GM12878 (cell line): ENCODE results near the gene IGLON5. TPM values are rescaled to one million over a fixed set of nuclear protein-coding genes. Genes with fewer than 3 reads are reported as not detected.

ENCODE experiments used
- ATAC-seq: fragments of 200-7000 bp; cut with Tn5 transposase; 3 replicates; pipeline ENCODE4 v1.9.1; 2020; ENCODE audit warnings: mild to moderate bottlenecking, moderate library complexity
- BruUV-seq: library from RNA; stranded (reverse); fragments of 400-500 nt; replicated peaks from 2 replicates; lab custom pipeline; 2021; lab: Mats Ljungman, UMichigan
- CTCF ChIA-PET: fragments of 300-600 bp; sonication (Branson Sonifier 250); formaldehyde crosslinking; extraction: SDS; loops from one replicate; lab custom pipeline; 2021; ENCODE audit warnings: inconsistent platforms; lab: Yijun Ruan, JAX
- POLR2A ChIA-PET: fragments of 350-600 bp; formaldehyde crosslinking; extraction: SDS; loops from one replicate; lab custom pipeline; 2021; ENCODE audit warnings: inconsistent platforms; lab: Charles Lee
- RAD21 ChIA-PET: fragments of 300-600 bp; sonication (Branson Sonifier 250); formaldehyde crosslinking; loops from one replicate; lab custom pipeline; 2023; ENCODE audit warnings: antibody characterized with exemption; ENCODE audit not compliant: unreplicated experiment; lab: Charles Lee
- SMC1A ChIA-PET: fragments of 300-600 bp; sonication (Branson Sonifier 250); formaldehyde crosslinking; loops from one replicate; lab custom pipeline; 2023; ENCODE audit not compliant: unreplicated experiment, uncharacterized antibody; lab: Charles Lee
- DNase-seq: peaks from one replicate; pipeline ENCODE4 v3.0.0-alpha.2; 2011; ENCODE audit warnings: low read depth, low spot score
- FAIRE-seq: peaks from 3 replicates; lab custom pipeline; 2011; peaks lifted over from hg19 to GRCh38; lab: Jason Lieb, UNC
- H2AFZ ChIP-seq: 2 replicates; pipeline ENCODE4 v1.6.0; 2011; ENCODE audit warnings: low read depth, low read length, control low read depth; ENCODE audit not compliant: control insufficient read depth
- H3K27ac ChIP-seq: 2 replicates; pipeline ENCODE4 v1.5.1; 2011; ENCODE audit warnings: control low read depth; ENCODE audit not compliant: control insufficient read depth, insufficient read depth
- H3K27me3 ChIP-seq, 2 experiments: replicated peaks in 1 of 2; 2 replicates each; pipeline versions ENCODE4 v1.6.0 to v1.6.1; 2011; ENCODE audit warnings: low read length in 1 of 2; ENCODE audit not compliant: control insufficient read depth in 2 of 2, insufficient read depth in 2 of 2
- H3K36me3 ChIP-seq, 2 experiments: 2 replicates each; pipeline ENCODE4 v1.5.1; 2011; ENCODE audit warnings: low read length in 1 of 2; ENCODE audit not compliant: control insufficient read depth in 2 of 2, insufficient read depth in 2 of 2
- H3K4me1 ChIP-seq: 2 replicates; pipeline ENCODE4 v1.6.1; 2011; ENCODE audit warnings: mild to moderate bottlenecking, low read length, moderate library complexity, mixed read lengths; ENCODE audit not compliant: control insufficient read depth, insufficient read depth
- H3K4me2 ChIP-seq: 2 replicates; pipeline ENCODE4 v1.6.0; 2011; ENCODE audit warnings: control low read depth; ENCODE audit not compliant: control insufficient read depth, insufficient read depth
- H3K4me3 ChIP-seq: fragments of 200-600 bp; sonication (generic); 2 replicates; pipeline ENCODE4 v1.5.1; 2016
- H3K79me2 ChIP-seq: 2 replicates; pipeline ENCODE4 v1.6.0; 2011; ENCODE audit warnings: low read length; ENCODE audit not compliant: control insufficient read depth, insufficient read depth
- H3K9ac ChIP-seq: 2 replicates; pipeline ENCODE4 v1.8.0; 2011; ENCODE audit warnings: low read length, control low read depth, mixed read lengths; ENCODE audit not compliant: control insufficient read depth, insufficient read depth
- H3K9me3 ChIP-seq: replicated peaks from 3 replicates; pipeline ENCODE4 v1.5.1; 2011; ENCODE audit warnings: mild to moderate bottlenecking, low read length; ENCODE audit not compliant: control insufficient read depth, insufficient read depth
- H4K20me1 ChIP-seq: 2 replicates; pipeline ENCODE4 v1.6.0; 2011; ENCODE audit not compliant: control insufficient read depth, insufficient read depth
- BACH1 ChIP-seq: fragments of 450-650 bp; IDR thresholded peaks from 2 replicates; pipeline ENCODE4 v1.6.1; 2017; ENCODE audit warnings: mild to moderate bottlenecking, borderline replicate concordance
- DPF2 ChIP-seq: fragments of 450-650 bp; IDR thresholded peaks from 2 replicates; pipeline ENCODE4 v1.6.1; 2017; ENCODE audit warnings: mild to moderate bottlenecking
- ESRRA ChIP-seq: IDR thresholded peaks from 2 replicates; pipeline ENCODE4 v1.6.1; 2012; ENCODE audit warnings: mild to moderate bottlenecking, low read length, improper control_type of control experiment
- GABPA ChIP-seq: IDR thresholded peaks from 2 replicates; pipeline ENCODE4 v1.6.1; 2014; ENCODE audit warnings: antibody characterized with exemption, low read depth, mild to moderate bottlenecking, inconsistent platforms
- KAT2A ChIP-seq: conservative IDR thresholded peaks from 2 replicates; pipeline ENCODE4 v1.6.1; 2011; ENCODE audit warnings: low read depth, low read length; ENCODE audit not compliant: control insufficient read depth
- NFIC ChIP-seq: IDR thresholded peaks from 2 replicates; pipeline ENCODE4 v1.6.1; 2012; ENCODE audit warnings: low read depth, mild to moderate bottlenecking, inconsistent platforms, low read length, moderate library complexity
- PAX5 ChIP-seq: IDR thresholded peaks from 2 replicates; pipeline ENCODE4 v1.6.1; 2011; ENCODE audit warnings: low read depth, low read length, borderline replicate concordance
- RAD51 ChIP-seq: fragments of 450-650 bp; IDR thresholded peaks from 2 replicates; pipeline ENCODE4 v1.6.1; 2016; ENCODE audit warnings: moderate library complexity, mild to moderate bottlenecking, inconsistent platforms
- SMAD1 ChIP-seq: fragments of 450-650 bp; IDR thresholded peaks from 2 replicates; pipeline ENCODE4 v1.6.1; 2018; ENCODE audit warnings: mild to moderate bottlenecking, low read depth; ENCODE audit not compliant: partially characterized antibody
- ZNF217 ChIP-seq: fragments of 450-650 bp; IDR thresholded peaks from 2 replicates; pipeline ENCODE4 v1.6.1; 2017; ENCODE audit warnings: antibody characterized with exemption, mild to moderate bottlenecking
- ZZZ3 ChIP-seq: IDR thresholded peaks from 2 replicates; pipeline ENCODE4 v1.6.1; 2011; ENCODE audit warnings: low read depth; ENCODE audit not compliant: control insufficient read depth, insufficient read length
- WGBS: methylation state at CpG from one replicate; pipeline ENCODE4 v1.1.6; 2016; ENCODE audit warnings: low lambda C conversion rate; ENCODE audit not compliant: insufficient replicate concordance, insufficient coverage; ENCODE audit errors: missing lambda C conversion rate; 5-methylcytosine and 5-hydroxymethylcytosine counted together
- in situ Hi-C: fragments of 300-500 bp; cut with MboI; formaldehyde crosslinking; loops from 9 replicates; pipeline ENCODE4 v1.14.3; 2018; ENCODE audit warnings: mixed read lengths
- intact Hi-C: fragments of 100-400 bp; cut with micrococcal nuclease; formaldehyde crosslinking; loops from one replicate; pipeline ENCODE4 v1.14.2; 2022; ENCODE audit not compliant: unreplicated experiment
- polyA plus RNA-seq, 11 experiments: library from polyadenylated mRNA; depleted of rRNA in 4 of 11; unstranded in 6 of 11; stranded (reverse) in 5 of 11; fragments of >200 nt; fragmentation: Nextera tagmentation in 4 of 11; fragmentation: Illumina TruSeq in 1 of 11; extraction: Ambion mirVana in 4 of 11; extraction: Trizol in 1 of 11; gene quantifications; 1 replicate in 1 of 11; 2 replicates in 10 of 11; pipeline versions ENCODE4 v1.2.1 to v1.2.3, GENCODE V29; 2011 to 2016; ENCODE audit warnings: inconsistent platforms in 2 of 11, missing spikeins in 2 of 11, low read depth in 1 of 11
- total RNA-seq, 4 experiments: library from RNA; depleted of rRNA in 3 of 4; stranded (reverse); fragments of >200 nt in 3 of 4; fragmentation: Illumina TruSeq in 1 of 4; extraction: Trizol in 1 of 4; gene quantifications; 2 replicates each; pipeline versions ENCODE4 v1.2.1 to v1.2.3, GENCODE V29; 2013 to 2021
- TF ChIP-seq, protein P1 (sequence below): IDR thresholded peaks from 2 replicates; pipeline ENCODE4 v1.6.1; 2012; ENCODE audit warnings: low read depth, low read length, improper control_type of control experiment
- TF ChIP-seq, protein P2 (sequence below): fragments of 450-650 bp; IDR thresholded peaks from 2 replicates; pipeline ENCODE4 v1.6.1; 2017; ENCODE audit warnings: mild to moderate bottlenecking, moderate library complexity
- TF ChIP-seq, protein P3 (sequence below): fragments of 450-650 bp; formaldehyde crosslinking; IDR thresholded peaks from 2 replicates; pipeline ENCODE4 v1.4.0; 2020; ENCODE audit warnings: mild to moderate bottlenecking, moderate library complexity
- TF ChIP-seq, protein P4 (sequence below): IDR thresholded peaks from 2 replicates; pipeline ENCODE4 v1.6.1; 2011; ENCODE audit warnings: low read depth, low read length, improper control_type of control experiment, borderline replicate concordance

The IGLON5 gene
- total and polyA plus RNA-seq, 10 of the 15 experiments (the other 5 are each of a cell fraction or from before 2014, with no cell fraction given), result not detected

DNA sequence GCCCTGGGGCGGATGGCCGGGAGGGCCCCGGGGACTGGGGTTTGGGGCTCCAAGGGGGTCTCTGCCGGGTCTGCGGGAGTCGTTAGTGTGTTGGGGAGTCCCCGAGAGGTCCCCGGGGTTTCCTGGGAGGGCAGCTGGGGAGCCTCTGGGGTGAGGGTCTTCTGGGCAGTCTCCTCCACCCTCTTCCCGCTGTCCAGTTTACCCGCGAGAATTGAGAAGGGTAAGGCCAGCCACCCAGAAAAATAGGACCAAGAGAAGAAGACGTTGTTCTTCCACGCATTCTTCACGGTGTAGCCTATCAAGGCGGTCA is 55.8 kb downstream of the IGLON5 start:
- Histone ChIP-seq H3K4me1 (peaks cover 19% of the 10 kb centered on the region), H3K27ac (peak overlapping the region; percentile 56), H3K4me2 (peak overlapping the region; percentile 48), H3K9ac (peak overlapping the region; percentile 80), H4K20me1 (no peaks in the 10 kb centered on the region), H3K36me3 (no peaks in the 10 kb centered on the region), H3K79me2 (peaks cover 18% of the 10 kb centered on the region), H3K27me3 (no peaks in the 10 kb centered on the region), H2AFZ (peak overlapping the region; percentile 58), H3K4me3 (peak overlapping the region; percentile 77), H3K9me3 (no peaks in the 10 kb centered on the region)
- BruUV-seq, result no TSS peak
- ChIA-PET CTCF (interaction anchor here (0.7 to 2.4 kb wide), 7 partner anchors 9 to 73 kb away, joined by 3 to 12 read pairs (median 4); no protein-coding TSS in a partner anchor), POLR2A (interaction anchor here (1.0 to 2.8 kb wide), 8 partner anchors 10 to 74 kb away, joined by 3 to 64 read pairs (median 8); partner anchors contain the start of genes C19orf84 and SIGLEC10), RAD21 (interaction anchor here (1.2 to 2.3 kb wide), 6 partner anchors 9 to 50 kb away, joined by 4 to 34 read pairs (median 8); partner anchors contain the start of gene SIGLEC10), SMC1A (interaction anchor here (0.6 to 1.9 kb wide), 5 partner anchors 9 to 50 kb away, joined by 3 to 10 read pairs (median 5); partner anchors contain the start of gene SIGLEC10)
- WGBS, result 2% methylated on average over 15 of the region's 15 CpGs
- no peak; the same call in 2 of the 3 replicates for ATAC-seq
- FAIRE-seq, result no peak
- intact Hi-C loops, result loop anchor here (1.0 to 2.0 kb wide), 2 partner anchors 27 to 28 kb away; no protein-coding TSS in a partner anchor
- DNase-seq, result no peak
- in situ Hi-C loops, result loop anchor here (10.0 to 25.0 kb wide), 2 partner anchors 552 to 1030 kb away; partner anchors contain the start of gene KCNC3
- TF ChIP-seq KAT2A (no peak), DPF2 (no peak), PAX5 (no peak), ZNF217 (no peak), RAD51 (no peak), SMAD1 (no peak), BACH1 (peak; percentile 19; the same call in 1 of the 2 replicates), NFIC (no peak), GABPA (no peak), ZZZ3 (no peak), ESRRA (no peak)
- TF ChIP-seq, protein P1, sequence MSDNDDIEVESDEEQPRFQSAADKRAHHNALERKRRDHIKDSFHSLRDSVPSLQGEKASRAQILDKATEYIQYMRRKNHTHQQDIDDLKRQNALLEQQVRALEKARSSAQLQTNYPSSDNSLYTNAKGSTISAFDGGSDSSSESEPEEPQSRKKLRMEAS, result no peak
- TF ChIP-seq, protein P2, sequence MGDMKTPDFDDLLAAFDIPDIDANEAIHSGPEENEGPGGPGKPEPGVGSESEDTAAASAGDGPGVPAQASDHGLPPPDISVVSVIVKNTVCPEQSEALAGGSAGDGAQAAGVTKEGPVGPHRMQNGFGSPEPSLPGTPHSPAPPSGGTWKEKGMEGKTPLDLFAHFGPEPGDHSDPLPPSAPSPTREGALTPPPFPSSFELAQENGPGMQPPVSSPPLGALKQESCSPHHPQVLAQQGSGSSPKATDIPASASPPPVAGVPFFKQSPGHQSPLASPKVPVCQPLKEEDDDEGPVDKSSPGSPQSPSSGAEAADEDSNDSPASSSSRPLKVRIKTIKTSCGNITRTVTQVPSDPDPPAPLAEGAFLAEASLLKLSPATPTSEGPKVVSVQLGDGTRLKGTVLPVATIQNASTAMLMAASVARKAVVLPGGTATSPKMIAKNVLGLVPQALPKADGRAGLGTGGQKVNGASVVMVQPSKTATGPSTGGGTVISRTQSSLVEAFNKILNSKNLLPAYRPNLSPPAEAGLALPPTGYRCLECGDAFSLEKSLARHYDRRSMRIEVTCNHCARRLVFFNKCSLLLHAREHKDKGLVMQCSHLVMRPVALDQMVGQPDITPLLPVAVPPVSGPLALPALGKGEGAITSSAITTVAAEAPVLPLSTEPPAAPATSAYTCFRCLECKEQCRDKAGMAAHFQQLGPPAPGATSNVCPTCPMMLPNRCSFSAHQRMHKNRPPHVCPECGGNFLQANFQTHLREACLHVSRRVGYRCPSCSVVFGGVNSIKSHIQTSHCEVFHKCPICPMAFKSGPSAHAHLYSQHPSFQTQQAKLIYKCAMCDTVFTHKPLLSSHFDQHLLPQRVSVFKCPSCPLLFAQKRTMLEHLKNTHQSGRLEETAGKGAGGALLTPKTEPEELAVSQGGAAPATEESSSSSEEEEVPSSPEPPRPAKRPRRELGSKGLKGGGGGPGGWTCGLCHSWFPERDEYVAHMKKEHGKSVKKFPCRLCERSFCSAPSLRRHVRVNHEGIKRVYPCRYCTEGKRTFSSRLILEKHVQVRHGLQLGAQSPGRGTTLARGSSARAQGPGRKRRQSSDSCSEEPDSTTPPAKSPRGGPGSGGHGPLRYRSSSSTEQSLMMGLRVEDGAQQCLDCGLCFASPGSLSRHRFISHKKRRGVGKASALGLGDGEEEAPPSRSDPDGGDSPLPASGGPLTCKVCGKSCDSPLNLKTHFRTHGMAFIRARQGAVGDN, result no peak
- TF ChIP-seq, protein P3, sequence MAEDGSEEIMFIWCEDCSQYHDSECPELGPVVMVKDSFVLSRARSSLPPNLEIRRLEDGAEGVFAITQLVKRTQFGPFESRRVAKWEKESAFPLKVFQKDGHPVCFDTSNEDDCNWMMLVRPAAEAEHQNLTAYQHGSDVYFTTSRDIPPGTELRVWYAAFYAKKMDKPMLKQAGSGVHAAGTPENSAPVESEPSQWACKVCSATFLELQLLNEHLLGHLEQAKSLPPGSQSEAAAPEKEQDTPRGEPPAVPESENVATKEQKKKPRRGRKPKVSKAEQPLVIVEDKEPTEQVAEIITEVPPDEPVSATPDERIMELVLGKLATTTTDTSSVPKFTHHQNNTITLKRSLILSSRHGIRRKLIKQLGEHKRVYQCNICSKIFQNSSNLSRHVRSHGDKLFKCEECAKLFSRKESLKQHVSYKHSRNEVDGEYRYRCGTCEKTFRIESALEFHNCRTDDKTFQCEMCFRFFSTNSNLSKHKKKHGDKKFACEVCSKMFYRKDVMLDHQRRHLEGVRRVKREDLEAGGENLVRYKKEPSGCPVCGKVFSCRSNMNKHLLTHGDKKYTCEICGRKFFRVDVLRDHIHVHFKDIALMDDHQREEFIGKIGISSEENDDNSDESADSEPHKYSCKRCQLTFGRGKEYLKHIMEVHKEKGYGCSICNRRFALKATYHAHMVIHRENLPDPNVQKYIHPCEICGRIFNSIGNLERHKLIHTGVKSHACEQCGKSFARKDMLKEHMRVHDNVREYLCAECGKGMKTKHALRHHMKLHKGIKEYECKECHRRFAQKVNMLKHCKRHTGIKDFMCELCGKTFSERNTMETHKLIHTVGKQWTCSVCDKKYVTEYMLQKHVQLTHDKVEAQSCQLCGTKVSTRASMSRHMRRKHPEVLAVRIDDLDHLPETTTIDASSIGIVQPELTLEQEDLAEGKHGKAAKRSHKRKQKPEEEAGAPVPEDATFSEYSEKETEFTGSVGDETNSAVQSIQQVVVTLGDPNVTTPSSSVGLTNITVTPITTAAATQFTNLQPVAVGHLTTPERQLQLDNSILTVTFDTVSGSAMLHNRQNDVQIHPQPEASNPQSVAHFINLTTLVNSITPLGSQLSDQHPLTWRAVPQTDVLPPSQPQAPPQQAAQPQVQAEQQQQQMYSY (CRISPR knock-in tag), result no peak
- TF ChIP-seq, protein P4, sequence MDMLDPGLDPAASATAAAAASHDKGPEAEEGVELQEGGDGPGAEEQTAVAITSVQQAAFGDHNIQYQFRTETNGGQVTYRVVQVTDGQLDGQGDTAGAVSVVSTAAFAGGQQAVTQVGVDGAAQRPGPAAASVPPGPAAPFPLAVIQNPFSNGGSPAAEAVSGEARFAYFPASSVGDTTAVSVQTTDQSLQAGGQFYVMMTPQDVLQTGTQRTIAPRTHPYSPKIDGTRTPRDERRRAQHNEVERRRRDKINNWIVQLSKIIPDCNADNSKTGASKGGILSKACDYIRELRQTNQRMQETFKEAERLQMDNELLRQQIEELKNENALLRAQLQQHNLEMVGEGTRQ, result no peak
